Sigmoid colon (tissue), 4 donors: ENCODE data around the gene FHAD1.

ENCODE experiments used
- EP300 ChIP-seq, 4 donors: sonication (generic); formaldehyde crosslinking; IDR thresholded peaks; one replicate each; pipeline ENCODE4 v1.6.1; 2017; ENCODE audit warnings: antibody characterized with exemption in 4 of 4
- TF ChIP-seq, protein P1 (sequence below), 4 experiments: fragments of 450-650 bp in 3 of 4; fragments of 200-600 bp in 1 of 4; IDR thresholded peaks; one replicate each; pipeline ENCODE4 v1.5.1; 2016 to 2019; ENCODE audit warnings: antibody characterized with exemption in 4 of 4, mild to moderate bottlenecking in 3 of 4, moderate library complexity in 2 of 4

- no peak for TF ChIP-seq EP300 (IDR thresholded peaks at IDR 0.05)
- TF ChIP-seq, protein P1, sequence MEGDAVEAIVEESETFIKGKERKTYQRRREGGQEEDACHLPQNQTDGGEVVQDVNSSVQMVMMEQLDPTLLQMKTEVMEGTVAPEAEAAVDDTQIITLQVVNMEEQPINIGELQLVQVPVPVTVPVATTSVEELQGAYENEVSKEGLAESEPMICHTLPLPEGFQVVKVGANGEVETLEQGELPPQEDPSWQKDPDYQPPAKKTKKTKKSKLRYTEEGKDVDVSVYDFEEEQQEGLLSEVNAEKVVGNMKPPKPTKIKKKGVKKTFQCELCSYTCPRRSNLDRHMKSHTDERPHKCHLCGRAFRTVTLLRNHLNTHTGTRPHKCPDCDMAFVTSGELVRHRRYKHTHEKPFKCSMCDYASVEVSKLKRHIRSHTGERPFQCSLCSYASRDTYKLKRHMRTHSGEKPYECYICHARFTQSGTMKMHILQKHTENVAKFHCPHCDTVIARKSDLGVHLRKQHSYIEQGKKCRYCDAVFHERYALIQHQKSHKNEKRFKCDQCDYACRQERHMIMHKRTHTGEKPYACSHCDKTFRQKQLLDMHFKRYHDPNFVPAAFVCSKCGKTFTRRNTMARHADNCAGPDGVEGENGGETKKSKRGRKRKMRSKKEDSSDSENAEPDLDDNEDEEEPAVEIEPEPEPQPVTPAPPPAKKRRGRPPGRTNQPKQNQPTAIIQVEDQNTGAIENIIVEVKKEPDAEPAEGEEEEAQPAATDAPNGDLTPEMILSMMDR (IDR thresholded peaks at IDR 0.05): no peak
These were observed 26.3 kb downstream of the FHAD1 start for GRCh38 chr1:15273274-15273673.
